ENCODE results near the gene ATP6V1B1.

The ATP6V1B1 gene

DNA sequence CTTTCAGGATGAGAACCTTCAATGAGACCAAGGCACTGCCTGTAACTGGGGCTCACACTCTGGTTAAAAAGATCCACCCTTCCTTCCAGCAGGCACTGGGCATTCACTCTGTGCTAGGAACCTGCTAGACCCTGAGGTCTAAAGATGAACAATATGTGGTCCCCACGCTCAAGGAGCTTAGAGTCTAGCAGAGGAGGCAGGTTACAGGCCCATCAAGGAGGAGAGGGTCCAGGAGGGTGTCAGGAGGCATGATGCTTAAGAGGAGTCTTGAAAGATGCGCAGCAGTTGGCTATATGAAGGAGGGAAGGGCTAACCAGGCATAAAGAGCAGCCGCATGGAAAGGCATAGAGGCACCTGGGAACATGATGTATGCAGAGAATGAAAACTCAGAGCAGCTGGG lies 47.3 kb downstream of the ATP6V1B1 start:
- Histone ChIP-seq H2BK120ac (ENCODE audit: low read depth, low read length) (no peak overlapping the region), H3K4me2 (ENCODE audit: low read length, poor library complexity, severe bottlenecking) (no peak overlapping the region), H3K9ac (ENCODE audit: low read length) (no peak overlapping the region), H2BK15ac (ENCODE audit: low read depth, poor library complexity, severe bottlenecking) (no peak overlapping the region), H3K18ac (ENCODE audit: low read depth in 1 of 2, low read length in 2 of 2) (no peak overlapping the region), H3K4me3 (ENCODE audit: insufficient read depth in 1 of 2, low read depth in 1 of 2, low read length in 2 of 2) (no peak overlapping the region), H3K9me3 (ENCODE audit: control insufficient read depth, low read length) (no peaks in the 10 kb centered on the region), H3K27ac (ENCODE audit: low read length, poor library complexity, severe bottlenecking) (no peak overlapping the region), H4K8ac (ENCODE audit: low read length) (no peak overlapping the region), H2BK12ac (ENCODE audit: low read length in 2 of 2) (no peak overlapping the region), H2BK5ac (ENCODE audit: low read depth, low read length, poor library complexity, severe bottlenecking) (no peak overlapping the region), H3K14ac (ENCODE audit: low read length in 2 of 2) (no peak overlapping the region), H3K36me3 (ENCODE audit: control insufficient read depth in 1 of 2, insufficient read depth in 2 of 2, low read depth in 1 of 2, low read length in 2 of 2) (peaks cover 31 to 46% of the 10 kb centered on the region in 2 experiments), H3K23ac (ENCODE audit: low read length in 2 of 2) (no peak overlapping the region), H3K4me1 (ENCODE audit: control insufficient read depth, insufficient read depth, low read depth, low read length) (peaks cover 12% of the 10 kb centered on the region), H2AFZ (ENCODE audit: low read depth, low read length) (no peak overlapping the region), H3K27me3 (ENCODE audit: control insufficient read depth in 1 of 2, insufficient read depth in 1 of 2, low read length in 2 of 2) (no peaks in the 10 kb centered on the region), H4K91ac (ENCODE audit: low read length) (no peak overlapping the region), H2AK5ac (ENCODE audit: low read length, severe bottlenecking) (no peak overlapping the region), H3K79me1 (replicated peaks; ENCODE audit: low read length, poor library complexity, severe bottlenecking) (peaks cover 5% of the 10 kb centered on the region), H3K4ac (ENCODE audit: low read depth in 1 of 2, low read length in 2 of 2) (no peak overlapping the region)
- no peak for DNase-seq
- 91% methylated on average over 3 of the region's 3 CpGs for WGBS

DNA sequence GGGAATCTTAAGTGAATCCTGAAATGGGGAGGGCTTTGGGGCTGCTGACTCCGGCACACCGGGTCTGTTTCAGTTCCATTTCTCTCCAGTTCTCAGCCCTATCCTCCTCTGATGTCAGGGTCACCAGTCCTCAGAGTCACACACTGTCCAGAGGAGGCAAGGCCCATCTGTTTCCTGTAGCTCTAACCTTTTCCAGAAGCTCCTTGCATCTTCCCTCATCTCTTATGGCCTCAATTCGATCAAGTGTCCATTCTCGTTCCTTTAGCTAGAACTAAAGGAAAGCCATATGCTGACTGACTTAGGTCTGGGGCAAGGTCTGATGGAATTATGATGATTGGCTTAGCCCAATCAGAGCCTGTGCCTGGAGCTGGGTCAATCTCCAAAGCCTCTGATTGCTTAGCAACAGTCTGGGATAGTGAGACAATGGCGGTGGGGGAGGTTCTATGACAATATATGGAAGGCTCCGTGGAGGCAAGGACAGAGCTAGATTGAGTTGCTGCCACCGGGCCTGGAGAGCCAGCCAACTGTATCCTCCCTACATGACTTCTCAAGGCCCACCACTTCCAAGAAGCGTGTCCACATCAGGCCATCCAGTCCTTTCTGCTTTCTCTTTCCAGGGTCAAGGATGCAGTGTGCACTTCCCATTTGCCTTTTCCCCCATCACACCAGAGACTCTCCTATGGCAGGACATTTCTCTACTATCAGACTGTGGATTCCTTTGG lies 48.0 kb downstream of the ATP6V1B1 start:
- no peak overlapping the region for H2BK12ac ChIP-seq (ENCODE audit: low read length in 2 of 2)
- no peak overlapping the region for H3K23ac ChIP-seq (ENCODE audit: low read length in 2 of 2)
- H2AFZ ChIP-seq (ENCODE audit: low read depth, low read length): no peak overlapping the region
- no peak overlapping the region for H3K4ac ChIP-seq (ENCODE audit: low read depth in 1 of 2, low read length in 2 of 2)
- no peak for DNase-seq
- H3K4me1 ChIP-seq (ENCODE audit: control insufficient read depth, insufficient read depth, low read depth, low read length): peaks cover 7% of the 10 kb centered on the region
- H4K8ac ChIP-seq (ENCODE audit: low read length): no peak overlapping the region
- peaks cover 10% of the 10 kb centered on the region for H3K79me1 ChIP-seq (replicated peaks; ENCODE audit: low read length, poor library complexity, severe bottlenecking)
- H3K4me3 ChIP-seq (ENCODE audit: insufficient read depth in 1 of 2, low read depth in 1 of 2, low read length in 2 of 2): no peak overlapping the region
- no peak overlapping the region for H2BK15ac ChIP-seq (ENCODE audit: low read depth, poor library complexity, severe bottlenecking)
- no peak overlapping the region for H4K91ac ChIP-seq (ENCODE audit: low read length)
- H3K9ac ChIP-seq (ENCODE audit: low read length): no peak overlapping the region
- H3K4me2 ChIP-seq (ENCODE audit: low read length, poor library complexity, severe bottlenecking): no peak overlapping the region
- H3K27me3 ChIP-seq (ENCODE audit: control insufficient read depth in 1 of 2, insufficient read depth in 1 of 2, low read length in 2 of 2): no peaks in the 10 kb centered on the region
- H2BK5ac ChIP-seq (ENCODE audit: low read depth, low read length, poor library complexity, severe bottlenecking): no peak overlapping the region
- H2AK5ac ChIP-seq (ENCODE audit: low read length, severe bottlenecking): no peak overlapping the region
- no peak overlapping the region for H3K27ac ChIP-seq (ENCODE audit: low read length, poor library complexity, severe bottlenecking)
- no peaks in the 10 kb centered on the region for H3K9me3 ChIP-seq (ENCODE audit: control insufficient read depth, low read length)
- no peak overlapping the region for H2BK120ac ChIP-seq (ENCODE audit: low read depth, low read length)
- WGBS: 96% methylated on average over 8 of the region's 8 CpGs
- peaks cover 38 to 53% of the 10 kb centered on the region in 2 experiments for H3K36me3 ChIP-seq (ENCODE audit: control insufficient read depth in 1 of 2, insufficient read depth in 2 of 2, low read depth in 1 of 2, low read length in 2 of 2)
- H3K14ac ChIP-seq (ENCODE audit: low read length in 2 of 2): no peak overlapping the region
- no peak overlapping the region for H3K18ac ChIP-seq (ENCODE audit: low read depth in 1 of 2, low read length in 2 of 2)

DNA sequence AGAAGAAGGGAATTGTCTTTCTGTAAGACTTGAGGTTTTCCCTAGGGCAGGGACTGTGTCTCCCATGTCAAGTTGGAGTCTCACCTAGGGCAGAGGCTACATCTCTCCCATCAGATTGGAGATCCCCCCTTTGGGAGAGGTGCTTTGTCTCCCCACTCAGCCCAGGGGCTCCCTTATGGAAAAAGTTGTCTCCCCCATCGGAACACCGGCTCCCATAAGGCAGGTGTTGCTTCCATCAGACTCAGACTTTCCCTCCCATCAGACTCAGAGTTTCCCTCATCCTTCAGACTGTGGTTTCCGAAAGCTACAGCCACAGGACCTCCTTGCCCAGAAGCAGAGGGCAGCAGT lies 48.5 kb downstream of the ATP6V1B1 start:
- no peak overlapping the region for H2BK12ac ChIP-seq (ENCODE audit: low read length in 2 of 2)
- H3K9ac ChIP-seq (ENCODE audit: low read length): no peak overlapping the region
- no peak overlapping the region for H3K14ac ChIP-seq (ENCODE audit: low read length in 2 of 2)
- 95% methylated on average over 3 of the region's 3 CpGs for WGBS
- H3K4me2 ChIP-seq (ENCODE audit: low read length, poor library complexity, severe bottlenecking): no peak overlapping the region
- no peak overlapping the region for H2AFZ ChIP-seq (ENCODE audit: low read depth, low read length)
- no peak overlapping the region for H3K23ac ChIP-seq (ENCODE audit: low read length in 2 of 2)
- H3K4ac ChIP-seq (ENCODE audit: low read depth in 1 of 2, low read length in 2 of 2): no peak overlapping the region
- no peaks in the 10 kb centered on the region for H3K27me3 ChIP-seq (ENCODE audit: control insufficient read depth in 1 of 2, insufficient read depth in 1 of 2, low read length in 2 of 2)
- no peak overlapping the region for H3K4me3 ChIP-seq (ENCODE audit: insufficient read depth in 1 of 2, low read depth in 1 of 2, low read length in 2 of 2)
- H3K27ac ChIP-seq (ENCODE audit: low read length, poor library complexity, severe bottlenecking): no peak overlapping the region
- H4K91ac ChIP-seq (ENCODE audit: low read length): no peak overlapping the region
- H3K9me3 ChIP-seq (ENCODE audit: control insufficient read depth, low read length): no peaks in the 10 kb centered on the region
- H2BK5ac ChIP-seq (ENCODE audit: low read depth, low read length, poor library complexity, severe bottlenecking): no peak overlapping the region
- H4K8ac ChIP-seq (ENCODE audit: low read length): no peak overlapping the region
- DNase-seq: no peak
- no peak overlapping the region for H3K18ac ChIP-seq (ENCODE audit: low read depth in 1 of 2, low read length in 2 of 2)
- H3K36me3 ChIP-seq (ENCODE audit: control insufficient read depth in 1 of 2, insufficient read depth in 2 of 2, low read depth in 1 of 2, low read length in 2 of 2): peaks cover 43 to 58% of the 10 kb centered on the region in 2 experiments
- peaks cover 14% of the 10 kb centered on the region for H3K79me1 ChIP-seq (replicated peaks; ENCODE audit: low read length, poor library complexity, severe bottlenecking)
- no peak overlapping the region for H2BK15ac ChIP-seq (ENCODE audit: low read depth, poor library complexity, severe bottlenecking)
- no peak overlapping the region for H2AK5ac ChIP-seq (ENCODE audit: low read length, severe bottlenecking)
- peaks cover 5% of the 10 kb centered on the region for H3K4me1 ChIP-seq (ENCODE audit: control insufficient read depth, insufficient read depth, low read depth, low read length)
- no peak overlapping the region for H2BK120ac ChIP-seq (ENCODE audit: low read depth, low read length)

DNA sequence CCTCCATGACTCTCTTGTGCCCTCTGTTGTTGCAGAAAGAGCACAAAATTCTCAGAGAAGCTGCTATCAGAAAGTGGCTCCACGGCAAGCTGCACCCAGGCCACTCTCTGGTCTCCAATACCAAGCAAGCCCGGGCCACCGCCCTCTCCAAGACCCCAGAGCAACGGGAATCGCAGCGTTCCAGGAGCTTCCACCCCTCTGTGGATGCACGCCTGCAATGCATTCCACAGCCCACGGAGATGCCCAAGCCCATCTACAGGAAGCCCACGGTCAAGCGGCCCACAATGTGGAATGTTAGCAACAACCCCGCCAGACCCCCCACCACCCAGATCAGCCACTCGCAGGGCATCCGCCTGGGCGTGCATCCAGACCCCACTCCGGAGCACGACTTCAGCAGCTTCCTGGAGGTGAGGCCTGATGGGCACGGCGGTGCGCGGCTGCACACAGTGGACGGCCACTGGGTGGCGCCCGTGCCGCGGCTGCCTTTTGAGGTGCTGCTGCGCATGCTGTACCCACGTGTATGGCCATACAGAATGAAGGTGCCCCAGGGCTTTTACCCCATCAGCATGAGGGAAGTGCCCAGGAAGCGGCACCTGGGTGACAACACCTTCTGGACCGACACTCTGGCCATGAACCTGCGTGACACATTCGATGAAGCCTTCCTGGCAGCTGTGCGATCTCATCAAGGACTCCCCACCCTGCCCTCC lies 49.0 kb downstream of the ATP6V1B1 start:
- peaks cover 49 to 60% of the 10 kb centered on the region in 2 experiments for H3K36me3 ChIP-seq (ENCODE audit: control insufficient read depth in 1 of 2, insufficient read depth in 2 of 2, low read depth in 1 of 2, low read length in 2 of 2)
- H4K8ac ChIP-seq (ENCODE audit: low read length): no peak overlapping the region
- H3K4me3 ChIP-seq (ENCODE audit: insufficient read depth in 1 of 2, low read depth in 1 of 2, low read length in 2 of 2): no peak overlapping the region
- H3K23ac ChIP-seq (ENCODE audit: low read length in 2 of 2): no peak overlapping the region
- no peak overlapping the region for H3K27ac ChIP-seq (ENCODE audit: low read length, poor library complexity, severe bottlenecking)
- no peak overlapping the region for H2AK5ac ChIP-seq (ENCODE audit: low read length, severe bottlenecking)
- WGBS: 57% methylated on average over 32 of the region's 32 CpGs
- no peak overlapping the region for H2AFZ ChIP-seq (ENCODE audit: low read depth, low read length)
- no peaks in the 10 kb centered on the region for H3K9me3 ChIP-seq (ENCODE audit: control insufficient read depth, low read length)
- H2BK5ac ChIP-seq (ENCODE audit: low read depth, low read length, poor library complexity, severe bottlenecking): no peak overlapping the region
- peak; percentile 52 for DNase-seq
- H3K18ac ChIP-seq (ENCODE audit: low read depth in 1 of 2, low read length in 2 of 2): no peak overlapping the region
- H2BK120ac ChIP-seq (ENCODE audit: low read depth, low read length): no peak overlapping the region
- peaks cover 17% of the 10 kb centered on the region for H3K79me1 ChIP-seq (replicated peaks; ENCODE audit: low read length, poor library complexity, severe bottlenecking)
- H4K91ac ChIP-seq (ENCODE audit: low read length): no peak overlapping the region
- no peak overlapping the region for H2BK12ac ChIP-seq (ENCODE audit: low read length in 2 of 2)
- no peaks in the 10 kb centered on the region for H3K27me3 ChIP-seq (ENCODE audit: control insufficient read depth in 1 of 2, insufficient read depth in 1 of 2, low read length in 2 of 2)
- no peak overlapping the region for H2BK15ac ChIP-seq (ENCODE audit: low read depth, poor library complexity, severe bottlenecking)
- no peak overlapping the region for H3K4me2 ChIP-seq (ENCODE audit: low read length, poor library complexity, severe bottlenecking)
- H3K9ac ChIP-seq (ENCODE audit: low read length): no peak overlapping the region
- peaks cover 5% of the 10 kb centered on the region for H3K4me1 ChIP-seq (ENCODE audit: control insufficient read depth, insufficient read depth, low read depth, low read length)
- no peak overlapping the region for H3K14ac ChIP-seq (ENCODE audit: low read length in 2 of 2)
- no peak overlapping the region for H3K4ac ChIP-seq (ENCODE audit: low read depth in 1 of 2, low read length in 2 of 2)
